SK-MEL-5 (cell line): Measurements from ENCODE around the gene HMGCS2. TPM values are rescaled to one million over a fixed set of nuclear protein-coding genes. Genes with fewer than 3 reads are reported as not detected.

Experiments used
- DNase-seq: peaks from one replicate; pipeline ENCODE4 v3.0.0-alpha.2; 2016; ENCODE audit warnings: low read depth, low spot score
- in situ Hi-C: cut with HindIII; loops from 2 replicates; pipeline ENCODE4 v1.10.0; 2016; ENCODE audit warnings: low sequenced_read_pairs, high pct_unique_total_duplicates, low pct_unique_long_range_greater_than_20kb
- total RNA-seq: library from RNA; depleted of rRNA; stranded (reverse); fragments of >200 nt; shearing (Covaris generic); gene quantifications from 2 replicates; pipeline ENCODE4 v1.2.3, GENCODE V29; 2014

Gene HMGCS2
- total RNA-seq, 1 experiment from 2014 or later, result not detected

GRCh38 chr1:119740896-119741780 is 27.6 kb downstream of the HMGCS2 start:
- no peak for DNase-seq
- in situ Hi-C loops, result no loop called here

- DNase-seq, result no peak
- in situ Hi-C loops, result no loop called here
Measured at GRCh38 chr1:119740261-119740660, 28.4 kb downstream of the HMGCS2 start.

- in situ Hi-C loops, result no loop called here
- DNase-seq, result no peak
Measured at GRCh38 chr1:119739150-119739549, 29.6 kb downstream of the HMGCS2 start.

- DNase-seq, result no peak
- in situ Hi-C loops, result no loop called here
Measured at GRCh38 chr1:119738100-119738720, 30.5 kb downstream of the HMGCS2 start.

GRCh38 chr1:119737040-119737682 is 31.5 kb downstream of the HMGCS2 start:
- in situ Hi-C loops, result no loop called here
- peak; percentile 81 for DNase-seq

- in situ Hi-C loops, result no loop called here
Measured at GRCh38 chr1:119736649-119737039, 32.1 kb downstream of the HMGCS2 start.

GRCh38 chr1:119735217-119735616 is 33.5 kb downstream of the HMGCS2 start:
- no peak for DNase-seq
- in situ Hi-C loops, result no loop called here

More at GRCh38 chr1:119736649-119737039, 32.1 kb downstream of the HMGCS2 start:
- no peak for DNase-seq

GRCh38 chr1:119733754-119734153 is 35.0 kb downstream of the HMGCS2 start:
- no peak for DNase-seq
- in situ Hi-C loops, result no loop called here

GRCh38 chr1:119732465-119733168 is 36.1 kb downstream of the HMGCS2 start:
- peak; percentile 95 for DNase-seq
- in situ Hi-C loops, result no loop called here

GRCh38 chr1:119731741-119732430 is 36.8 kb downstream of the HMGCS2 start:
- peak; percentile 16 for DNase-seq
- in situ Hi-C loops, result no loop called here

GRCh38 chr1:119731060-119731459 is 37.6 kb downstream of the HMGCS2 start:
- DNase-seq, result no peak
- in situ Hi-C loops, result no loop called here

- DNase-seq, result no peak
- in situ Hi-C loops, result no loop called here
Measured at GRCh38 chr1:119729044-119729443, 39.7 kb downstream of the HMGCS2 start.

GRCh38 chr1:119727991-119728390 is 40.7 kb downstream of the HMGCS2 start:
- no peak for DNase-seq
- in situ Hi-C loops, result no loop called here

- in situ Hi-C loops, result no loop called here
- no peak for DNase-seq
Measured at GRCh38 chr1:119725626-119726025, 43.1 kb downstream of the HMGCS2 start.

- in situ Hi-C loops, result no loop called here
- DNase-seq, result no peak
Measured at GRCh38 chr1:119724611-119725218, 44.0 kb downstream of the HMGCS2 start.

GRCh38 chr1:119721896-119722295 is 46.8 kb downstream of the HMGCS2 start:
- in situ Hi-C loops, result no loop called here

GRCh38 chr1:119720866-119721440 is 47.8 kb downstream of the HMGCS2 start:
- no peak for DNase-seq
- in situ Hi-C loops, result no loop called here

More at GRCh38 chr1:119721896-119722295, 46.8 kb downstream of the HMGCS2 start:
- no peak for DNase-seq
